Stimulated activated CD4-positive, alpha-beta T cell treated with anti-CD3 and anti-CD28 coated beads, TNF-alpha, amount 100 ng/mL, for 1 hour (primary cell): ENCODE results near the gene ADAMTSL1.

ENCODE experiments used
- DNase-seq, 3 donors: peaks; one replicate each; pipeline ENCODE4 v3.0.0-alpha.2; 2020; ENCODE audit warnings: low read depth in 3 of 3, low spot score in 1 of 3

ADAMTSL1 gene

DNA sequence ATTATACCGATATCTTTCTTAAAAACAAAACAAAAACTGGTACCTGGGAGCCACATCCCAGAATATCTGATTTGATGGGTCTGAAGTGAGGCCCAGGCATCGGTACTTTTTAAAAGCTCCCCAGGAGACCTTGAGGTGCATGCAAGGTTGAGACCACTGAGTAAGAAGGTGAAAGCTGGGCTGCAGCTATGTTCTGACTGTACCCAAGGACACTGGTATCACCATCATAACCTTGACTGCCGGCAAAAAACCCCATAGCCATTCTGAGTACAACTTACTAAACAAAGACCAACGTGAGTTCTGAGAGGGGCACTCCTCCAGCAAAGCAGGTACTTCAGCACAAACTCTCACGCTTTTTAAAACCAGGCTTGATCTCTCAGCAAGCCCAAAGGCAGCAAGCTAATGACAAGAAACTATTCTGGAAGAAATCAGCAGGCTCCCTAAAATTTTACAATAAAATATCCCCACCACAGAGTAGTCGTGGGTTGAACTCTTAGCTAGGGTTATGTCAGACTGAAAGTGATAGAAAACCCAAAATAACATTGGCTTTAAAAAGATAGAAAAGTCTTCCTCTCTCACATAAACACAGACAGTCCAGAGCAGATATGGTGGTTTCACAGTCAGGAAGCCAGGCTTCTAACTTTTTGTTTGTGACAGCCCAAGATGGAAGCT, 295.1 kb downstream of the ADAMTSL1 start:
- no peak for DNase-seq

GRCh38 chr9:18770131-18770908, 296.4 kb downstream of the ADAMTSL1 start:
- DNase-seq, result no peak

DNA sequence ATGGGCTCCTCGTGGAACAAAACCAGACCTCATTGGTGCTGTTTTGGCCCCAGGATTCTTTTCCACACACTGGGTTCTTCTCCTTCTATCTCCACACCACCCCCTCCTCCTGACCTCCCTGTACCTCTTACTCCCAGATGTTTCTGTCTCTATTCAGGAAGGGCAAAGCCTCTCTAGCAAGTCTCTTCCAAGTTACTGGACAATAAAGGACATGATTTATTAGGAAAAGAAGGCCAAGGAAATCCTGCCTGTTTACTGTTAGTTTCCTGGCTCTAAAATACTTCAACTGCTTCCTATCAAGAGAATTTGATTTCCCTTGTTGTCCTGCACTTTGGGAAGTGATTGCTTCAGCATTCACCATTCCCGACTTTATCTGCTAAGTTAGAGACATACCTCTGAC, 297.1 kb downstream of the ADAMTSL1 start:
- no peak for DNase-seq

DNA sequence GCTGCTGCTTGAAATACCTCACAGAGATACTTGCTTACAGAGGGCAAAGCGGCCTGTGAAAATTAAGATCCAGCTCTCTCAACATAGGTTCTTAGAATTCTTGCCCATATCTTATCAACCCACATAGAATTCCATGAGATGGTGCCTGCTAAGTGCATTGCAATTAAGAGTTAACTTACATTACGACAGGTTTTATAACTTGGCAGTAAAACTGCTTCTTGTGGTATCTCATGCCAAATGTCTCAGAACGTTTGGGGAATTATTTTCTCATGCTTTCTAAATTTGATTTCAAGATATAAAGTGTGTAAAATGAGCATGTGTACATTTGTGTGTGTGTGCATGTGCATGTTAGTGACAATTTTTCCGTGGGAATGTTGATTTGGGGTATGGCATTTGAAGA, 297.8 kb downstream of the ADAMTSL1 start:
- no peak for DNase-seq

GRCh38 chr9:18775241-18775640, 301.3 kb downstream of the ADAMTSL1 start:
- DNase-seq, result no peak

- no peak for DNase-seq
Measured at GRCh38 chr9:18775930-18776329, 302.0 kb downstream of the ADAMTSL1 start.

GRCh38 chr9:18776836-18777820, 303.2 kb downstream of the ADAMTSL1 start:
- no peak for DNase-seq

GRCh38 chr9:18778147-18778546, 304.2 kb downstream of the ADAMTSL1 start:
- DNase-seq, result no peak

GRCh38 chr9:18778846-18779245, 304.9 kb downstream of the ADAMTSL1 start:
- DNase-seq, result no peak

DNA sequence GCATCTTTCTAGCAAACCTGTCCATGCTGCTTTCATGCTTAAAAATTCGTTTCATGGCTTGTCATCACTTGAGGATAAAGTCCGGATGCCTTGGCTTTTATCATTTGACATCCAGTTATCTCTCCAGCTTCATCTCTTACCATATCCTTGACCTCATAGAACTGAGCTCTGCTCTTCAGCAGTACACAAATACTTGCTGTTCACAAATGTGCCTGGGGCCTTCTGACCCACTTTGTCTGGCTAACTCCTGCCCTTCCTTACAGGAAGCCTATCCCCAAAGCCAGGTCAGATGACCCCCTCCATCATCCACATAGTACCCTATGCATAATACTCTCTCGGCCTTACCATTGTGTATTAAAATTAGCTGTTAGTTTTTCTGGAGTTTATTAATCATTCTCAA, 310.0 kb downstream of the ADAMTSL1 start:
- no peak for DNase-seq

GRCh38 chr9:18785604-18786003, 311.7 kb downstream of the ADAMTSL1 start:
- DNase-seq, result no peak

- no peak for DNase-seq
Measured at GRCh38 chr9:18786196-18786595, 312.2 kb downstream of the ADAMTSL1 start.

- no peak for DNase-seq
Measured at GRCh38 chr9:18786911-18787650, 313.1 kb downstream of the ADAMTSL1 start.

DNA sequence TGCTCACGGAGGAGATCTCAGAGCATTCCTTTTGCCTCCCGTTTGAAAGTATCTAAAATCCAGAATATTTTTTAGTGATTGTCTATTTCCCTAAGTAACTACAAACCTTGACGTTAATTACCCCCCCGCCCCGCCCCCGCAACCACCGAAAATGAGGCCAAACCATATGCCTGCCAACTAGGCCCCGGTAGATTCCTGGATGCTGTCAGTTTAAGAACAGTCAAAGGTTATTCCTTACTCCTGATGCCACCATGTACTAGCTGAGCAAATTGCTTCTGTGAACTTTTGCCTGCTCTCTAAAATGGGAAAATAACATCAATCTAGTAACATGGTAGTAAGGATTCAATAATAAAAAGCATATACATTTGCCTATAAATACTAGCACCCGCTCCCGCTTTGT, 314.3 kb downstream of the ADAMTSL1 start:
- DNase-seq, result no peak

DNA sequence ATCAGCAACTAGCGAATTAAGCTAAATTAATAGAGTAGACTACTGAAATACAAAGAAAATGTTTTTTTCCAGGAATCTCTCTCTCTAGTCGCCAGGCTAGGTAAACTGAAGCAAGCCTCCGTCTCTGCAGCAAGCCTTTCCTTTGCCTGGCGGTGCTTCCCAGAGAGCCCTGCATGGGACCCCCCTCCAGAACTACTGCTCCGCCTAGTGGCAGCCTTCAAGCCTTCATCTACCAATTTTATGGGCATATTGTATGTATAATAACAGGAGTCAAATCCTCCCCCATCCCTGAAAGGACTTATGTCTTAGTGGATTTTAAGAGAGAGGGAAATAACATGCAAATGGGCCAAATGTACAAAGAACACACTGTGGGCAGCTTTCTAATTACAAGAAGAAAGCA, 317.1 kb downstream of the ADAMTSL1 start:
- DNase-seq, result no peak

DNA sequence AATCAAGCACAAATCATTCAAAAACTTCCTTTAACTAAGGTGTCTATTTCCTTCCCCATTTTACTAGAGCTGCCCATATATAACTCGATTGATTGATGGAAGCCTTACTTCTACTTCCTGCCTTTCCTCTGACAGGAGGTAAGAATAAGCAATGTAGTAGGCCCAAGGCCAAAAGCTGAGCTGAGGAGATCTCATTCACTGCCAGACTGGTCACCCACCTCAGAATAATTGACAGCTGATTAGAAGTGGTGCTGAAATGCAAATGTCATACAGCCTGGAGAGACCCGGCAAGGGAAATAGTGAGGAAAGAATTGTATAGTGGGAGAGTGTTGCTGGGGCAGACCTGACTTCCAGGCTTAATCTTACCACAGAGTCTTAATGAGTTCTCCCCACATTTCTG, 319.2 kb downstream of the ADAMTSL1 start:
- no peak for DNase-seq

- no peak for DNase-seq
Measured at GRCh38 chr9:18795947-18796671, 322.2 kb downstream of the ADAMTSL1 start.

DNA sequence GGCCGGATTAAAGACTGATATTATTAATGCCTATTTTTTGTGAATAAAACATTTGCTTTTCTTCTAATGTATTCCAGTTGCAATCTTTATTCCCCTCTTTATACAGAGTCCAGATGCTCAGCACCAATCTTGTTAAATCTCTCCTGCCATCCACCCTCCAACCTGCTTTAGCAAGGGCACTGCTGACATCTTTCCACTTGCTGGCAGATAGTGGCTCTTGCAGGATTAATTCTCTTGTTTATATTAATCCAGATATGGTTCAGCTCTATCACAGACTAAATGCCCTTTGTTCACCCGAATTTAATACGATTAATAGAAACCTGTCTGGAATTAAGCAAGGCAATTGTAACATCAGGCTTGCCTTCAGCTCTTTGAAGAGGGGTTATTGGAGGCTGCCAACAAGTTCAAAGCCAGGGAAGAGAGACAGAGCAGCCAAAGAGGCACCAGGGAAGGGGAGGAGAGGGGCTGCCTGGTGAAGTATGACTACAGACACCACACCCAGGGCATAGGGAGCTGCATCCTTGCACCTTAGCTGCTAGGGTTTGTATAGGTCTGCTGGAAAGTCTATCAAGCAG, 322.8 kb downstream of the ADAMTSL1 start:
- no peak for DNase-seq

DNA sequence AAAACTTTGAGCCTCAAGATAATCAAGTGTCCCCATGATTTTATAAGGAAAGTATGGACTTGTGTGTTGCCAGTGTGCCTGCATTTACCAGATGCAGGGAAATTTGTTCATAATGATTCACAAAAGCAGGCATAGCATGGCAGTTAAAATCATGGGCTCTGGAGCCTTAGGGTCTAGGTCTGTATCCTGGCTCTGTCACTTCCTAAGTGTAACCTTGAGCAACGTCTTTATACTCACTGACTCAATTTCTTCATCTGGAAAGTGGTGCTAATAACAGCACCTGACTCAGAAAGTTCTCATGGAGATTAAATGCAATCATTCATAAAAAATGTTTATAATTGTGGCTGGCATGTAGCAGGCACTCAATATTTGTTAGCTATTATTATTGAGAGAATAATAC, 324.2 kb downstream of the ADAMTSL1 start:
- no peak for DNase-seq
